H9 (cell line): ENCODE data around the gene GGCX. TPM values are rescaled to one million over a fixed set of nuclear protein-coding genes. Genes with fewer than 3 reads are reported as not detected.

ENCODE experiments used
- DNase-seq: peaks from one replicate; pipeline ENCODE4 v3.0.0-alpha.2; 2017
- H2AFZ ChIP-seq: one replicate; pipeline ENCODE4 v1.6.1; 2013; ENCODE audit warnings: mild to moderate bottlenecking, low read length, control low read depth, moderate library complexity
- H2AK5ac ChIP-seq: 2 replicates; pipeline ENCODE4 v1.6.1; 2013; ENCODE audit warnings: low read length, control low read depth, mixed read lengths; ENCODE audit not compliant: insufficient read length
- H2BK120ac ChIP-seq: one replicate; pipeline ENCODE4 v1.6.1; 2013; ENCODE audit warnings: low read depth, mild to moderate bottlenecking, low read length, control low read depth, inconsistent platforms; ENCODE audit not compliant: poor library complexity, severe bottlenecking
- H2BK12ac ChIP-seq: 2 replicates; pipeline ENCODE4 v1.6.1; 2013; ENCODE audit warnings: low read length, control low read depth, mixed read lengths, low read depth; ENCODE audit not compliant: insufficient read length
- H2BK15ac ChIP-seq: 2 replicates; pipeline ENCODE4 v1.6.1; 2013; ENCODE audit warnings: low read depth, low read length, control low read depth
- H2BK20ac ChIP-seq: one replicate; pipeline ENCODE4 v1.6.1; 2013; ENCODE audit warnings: low read depth, mild to moderate bottlenecking, low read length, control low read depth, inconsistent platforms; ENCODE audit not compliant: poor library complexity, severe bottlenecking
- H2BK5ac ChIP-seq: 2 replicates; pipeline ENCODE4 v1.6.1; 2013; ENCODE audit warnings: low read length, control low read depth, mixed read lengths; ENCODE audit not compliant: insufficient read length
- H3K14ac ChIP-seq: 2 replicates; pipeline ENCODE4 v1.6.1; 2013; ENCODE audit warnings: low read length, control low read depth; ENCODE audit not compliant: insufficient read depth
- H3K18ac ChIP-seq: 2 replicates; pipeline ENCODE4 v1.6.1; 2013; ENCODE audit warnings: low read depth, mild to moderate bottlenecking, mixed read lengths, low read length, control low read depth; ENCODE audit not compliant: insufficient read length
- H3K23ac ChIP-seq: 2 replicates; pipeline ENCODE4 v1.6.1; 2013; ENCODE audit warnings: low read length, control low read depth, mixed read lengths, low read depth; ENCODE audit not compliant: insufficient read length
- H3K23me2 ChIP-seq: 2 replicates; pipeline ENCODE4 v1.6.1; 2013; ENCODE audit warnings: low read depth, mild to moderate bottlenecking, mixed read lengths, low read length, control low read depth; ENCODE audit not compliant: insufficient read length, poor library complexity, severe bottlenecking
- H3K27ac ChIP-seq: 2 replicates; pipeline ENCODE4 v1.5.1; 2013; ENCODE audit warnings: low read length, control low read depth, mixed read lengths, low read depth; ENCODE audit not compliant: insufficient read length
- H3K27me3 ChIP-seq: 2 replicates; pipeline ENCODE4 v1.6.1; 2013; ENCODE audit warnings: low read length, control low read depth, inconsistent platforms; ENCODE audit not compliant: insufficient read depth
- H3K4ac ChIP-seq: 2 replicates; pipeline ENCODE4 v1.6.1; 2013; ENCODE audit warnings: low read depth, mild to moderate bottlenecking, control low read depth, inconsistent platforms, low read length, moderate library complexity
- H3K4me1 ChIP-seq: 2 replicates; pipeline ENCODE4 v1.6.1; 2013; ENCODE audit warnings: low read length, control low read depth, inconsistent platforms; ENCODE audit not compliant: insufficient read depth
- H3K4me2 ChIP-seq: 2 replicates; pipeline ENCODE4 v1.6.1; 2013; ENCODE audit warnings: low read length, control low read depth, mixed read lengths; ENCODE audit not compliant: insufficient read length, insufficient read depth
- H3K56ac ChIP-seq: 2 replicates; pipeline ENCODE4 v1.6.1; 2013; ENCODE audit warnings: low read depth, mild to moderate bottlenecking, mixed read lengths, low read length, control low read depth; ENCODE audit not compliant: insufficient read length
- H3K79me1 ChIP-seq: 2 replicates; pipeline ENCODE4 v1.6.1; 2013; ENCODE audit warnings: low read depth, mild to moderate bottlenecking, moderate library complexity, low read length, control low read depth, inconsistent platforms; ENCODE audit not compliant: insufficient read depth, poor library complexity, severe bottlenecking
- H3K79me2 ChIP-seq: 2 replicates; pipeline ENCODE4 v1.6.1; 2013; ENCODE audit warnings: low read length, control low read depth, inconsistent platforms; ENCODE audit not compliant: insufficient read depth
- H3K9ac ChIP-seq: 2 replicates; pipeline ENCODE4 v1.6.1; 2013; ENCODE audit warnings: low read length, control low read depth, mixed read lengths; ENCODE audit not compliant: insufficient read length; ENCODE audit errors: extremely low read depth
- H3K9me3 ChIP-seq: one replicate; pipeline ENCODE4 v1.6.1; 2013; ENCODE audit warnings: low read depth, low read length, inconsistent platforms; ENCODE audit not compliant: control insufficient read depth
- H3T11ph ChIP-seq: one replicate; pipeline ENCODE4 v1.6.1; 2013; ENCODE audit warnings: mild to moderate bottlenecking, low read length, control low read depth, inconsistent platforms
- H4K20me1 ChIP-seq: one replicate; pipeline ENCODE4 v1.6.1; 2013; ENCODE audit not compliant: control insufficient read depth, insufficient read length, insufficient read depth
- H4K5ac ChIP-seq: 2 replicates; pipeline ENCODE4 v1.6.1; 2013; ENCODE audit warnings: low read depth, mild to moderate bottlenecking, mixed read lengths, low read length, control low read depth; ENCODE audit not compliant: insufficient read length
- H4K8ac ChIP-seq: replicated peaks from 2 replicates; pipeline ENCODE4 v1.6.1; 2013; ENCODE audit warnings: low read length, control low read depth, mixed read lengths, low read depth; ENCODE audit not compliant: insufficient read length
- H4K91ac ChIP-seq: 2 replicates; pipeline ENCODE4 v1.6.1; 2013; ENCODE audit warnings: low read depth, mild to moderate bottlenecking, moderate library complexity, mixed read lengths, low read length, control low read depth; ENCODE audit not compliant: insufficient read length
- H3K27ac Mint-ChIP-seq, 3 experiments: 2 replicates in 2 of 3; 3 replicates in 1 of 3; pipeline ENCODE4 v1.8.0; 2020 to 2021; ENCODE audit warnings: mixed read lengths in 3 of 3, mild to moderate bottlenecking in 1 of 3, moderate library complexity in 1 of 3
- H3K27me3 Mint-ChIP-seq: 2 replicates; pipeline ENCODE4 v1.8.0; 2021; ENCODE audit warnings: low read depth, mild to moderate bottlenecking, moderate library complexity, mixed read lengths
- H3K36me3 Mint-ChIP-seq, 3 experiments: 2 replicates in 2 of 3; 3 replicates in 1 of 3; pipeline ENCODE4 v1.8.0; 2020 to 2021; ENCODE audit warnings: low read depth in 3 of 3, mixed read lengths in 3 of 3; ENCODE audit not compliant: insufficient read depth in 1 of 3
- H3K4me1 Mint-ChIP-seq, 2 experiments: 2 replicates each; pipeline ENCODE4 v1.8.0; 2020; ENCODE audit warnings: mixed read lengths in 2 of 2
- H3K4me3 Mint-ChIP-seq, 2 experiments: 2 replicates in 1 of 2; 3 replicates in 1 of 2; pipeline ENCODE4 v1.8.0; 2020 to 2021; ENCODE audit warnings: mild to moderate bottlenecking in 2 of 2, mixed read lengths in 2 of 2, moderate library complexity in 1 of 2
- H3K9me3 Mint-ChIP-seq, 2 experiments: 2 replicates in 1 of 2; 3 replicates in 1 of 2; pipeline ENCODE4 v1.8.0; 2020; ENCODE audit warnings: mild to moderate bottlenecking in 2 of 2, mixed read lengths in 2 of 2, moderate library complexity in 1 of 2
- CTCF ChIP-seq: fragments of 200-600 bp; sonication (generic); conservative IDR thresholded peaks from 3 replicates; pipeline ENCODE4 v1.8.0; 2021; ENCODE audit warnings: antibody characterized with exemption, mild to moderate bottlenecking
- WGBS: extraction: QIAGEN DNeasy Blood & Tissue Kit; methylation state at CpG from one replicate; pipeline ENCODE4 v1.1.7; 2013; ENCODE audit warnings: missing lambda C conversion rate, low lambda C conversion rate, mixed read lengths; ENCODE audit not compliant: insufficient read length; ENCODE audit errors: extremely low coverage; 5-methylcytosine and 5-hydroxymethylcytosine counted together
- total RNA-seq: library from RNA; stranded (reverse); gene quantifications from 2 replicates; pipeline ENCODE4 v1.2.1, GENCODE V29; 2021

Gene GGCX
- total RNA-seq, 1 experiment from 2014 or later = 32.9 TPM

GRCh38 chr2:85602476-85603234 is 41.4 kb upstream of the GGCX start, which contains the start of gene TMEM150A:
Gene TMEM150A, minus strand, starts transcription at chr2:85602698. Its CDS starts 750 bp downstream, at chr2:85601948.
- Histone ChIP-seq H3K79me2 (no peaks in the 10 kb centered on the region), H2BK5ac (no peak within 1 kb of the TSS), H3K9ac (peak within 1 kb of the TSS; percentile 73), H3K18ac (no peak within 1 kb of the TSS), H4K5ac (no peak within 1 kb of the TSS), H2BK12ac (no peak within 1 kb of the TSS), H4K91ac (no peak within 1 kb of the TSS), H4K20me1 (no peaks in the 10 kb centered on the region), H4K8ac (no peak within 1 kb of the TSS), H2BK20ac (no peak within 1 kb of the TSS), H3K14ac (peak within 1 kb of the TSS; percentile 38; the same call in 1 of the 2 replicates), H2AFZ (no peak within 1 kb of the TSS), H3K4me2 (peak within 1 kb of the TSS; percentile 95), H3K56ac (no peak within 1 kb of the TSS), H3K23ac (no peak within 1 kb of the TSS), H3K23me2 (peaks cover 4% of the 10 kb centered on the region), H3K9me3 (no peaks in the 10 kb centered on the region), H2BK15ac (no peak within 1 kb of the TSS), H3K4ac (no peak within 1 kb of the TSS), H3T11ph (no peak within 1 kb of the TSS), H3K4me1 (peaks cover 3% of the 10 kb centered on the region; the same call in 1 of the 2 replicates), H3K79me1 (no peaks in the 10 kb centered on the region), H2BK120ac (no peak within 1 kb of the TSS), H3K27me3 (no peaks in the 10 kb centered on the region), H2AK5ac (no peak within 1 kb of the TSS), H3K27ac (no peak within 1 kb of the TSS)
- Mint-ChIP-seq H3K27ac (peak within 1 kb of the TSS; percentile 47 to 92 (median 87); a peak in 4 of 7 replicates), H3K36me3 (peaks cover 0 to 27% (median 14%) of the 10 kb centered on the region in 3 experiments; a peak in 5 of 7 replicates), H3K4me1 (peaks cover 17 to 20% of the 10 kb centered on the region in 2 experiments), H3K9me3 (no peaks in the 10 kb centered on the region), H3K27me3 (no peaks in the 10 kb centered on the region), H3K4me3 (peak within 1 kb of the TSS; percentile 85 to 88)
- peak; percentile 88 for DNase-seq
- WGBS = no CpG with 5 or more reads among the region's 73 CpGs
- peak; percentile 49; the same call in 2 of the 3 replicates for TF ChIP-seq CTCF
